ENCODE data around the gene OCRL.

Gene OCRL

DNA sequence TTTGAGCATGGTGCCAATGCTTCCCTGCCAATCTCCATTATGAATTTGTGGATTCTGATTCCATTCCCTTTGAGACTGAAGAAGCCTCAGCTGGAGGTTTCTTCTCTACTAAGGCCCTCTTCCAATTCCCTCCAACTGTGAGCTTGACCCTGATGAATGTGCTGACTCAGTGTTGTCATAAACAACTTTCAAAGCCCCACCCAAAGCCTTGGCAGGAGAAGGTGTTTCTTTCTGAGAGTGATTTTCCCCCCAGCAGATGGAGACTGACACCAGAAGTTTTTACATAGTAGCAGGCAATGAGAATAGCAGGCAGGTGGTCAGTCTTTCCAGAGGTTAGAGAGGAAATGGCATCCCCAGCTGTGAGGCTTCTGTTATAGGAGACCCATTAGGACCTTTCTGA, 53.1 kb downstream of the OCRL start:
- no peak overlapping the region for H3K27ac ChIP-seq (ENCODE audit: low read depth, low read length)
- H3F3A ChIP-seq (ENCODE audit: control insufficient read depth, insufficient read depth): no peaks in the 10 kb centered on the region
- peaks cover 8% of the 10 kb centered on the region for H3K4me1 ChIP-seq (ENCODE audit: control insufficient read depth, low read length)
- no peaks in the 10 kb centered on the region for H3K9me2 ChIP-seq (replicated peaks; ENCODE audit: control insufficient read depth, low read length)
- H3K4me2 ChIP-seq (ENCODE audit: low read length): no peak overlapping the region
- H3K27me3 ChIP-seq (ENCODE audit: control insufficient read depth, low read length): no peaks in the 10 kb centered on the region
- H3K4me3 ChIP-seq (ENCODE audit: low read length): no peak overlapping the region
- H3K79me2 ChIP-seq (ENCODE audit: control insufficient read depth, low read length): no peaks in the 10 kb centered on the region
- H3K36me3 ChIP-seq (ENCODE audit: control insufficient read depth, low read length): no peaks in the 10 kb centered on the region
- H3K9me3 ChIP-seq (ENCODE audit: control insufficient read depth, insufficient read depth, low read length): no peaks in the 10 kb centered on the region
- no peaks in the 10 kb centered on the region for H4K20me1 ChIP-seq (ENCODE audit: control insufficient read depth, insufficient read depth, low read depth, low read length)
- no peak for TF ChIP-seq EZH2phosphoT487 (IDR thresholded peaks at IDR 0.05; ENCODE audit: borderline replicate concordance, low read length)
- TF ChIP-seq, protein P1, sequence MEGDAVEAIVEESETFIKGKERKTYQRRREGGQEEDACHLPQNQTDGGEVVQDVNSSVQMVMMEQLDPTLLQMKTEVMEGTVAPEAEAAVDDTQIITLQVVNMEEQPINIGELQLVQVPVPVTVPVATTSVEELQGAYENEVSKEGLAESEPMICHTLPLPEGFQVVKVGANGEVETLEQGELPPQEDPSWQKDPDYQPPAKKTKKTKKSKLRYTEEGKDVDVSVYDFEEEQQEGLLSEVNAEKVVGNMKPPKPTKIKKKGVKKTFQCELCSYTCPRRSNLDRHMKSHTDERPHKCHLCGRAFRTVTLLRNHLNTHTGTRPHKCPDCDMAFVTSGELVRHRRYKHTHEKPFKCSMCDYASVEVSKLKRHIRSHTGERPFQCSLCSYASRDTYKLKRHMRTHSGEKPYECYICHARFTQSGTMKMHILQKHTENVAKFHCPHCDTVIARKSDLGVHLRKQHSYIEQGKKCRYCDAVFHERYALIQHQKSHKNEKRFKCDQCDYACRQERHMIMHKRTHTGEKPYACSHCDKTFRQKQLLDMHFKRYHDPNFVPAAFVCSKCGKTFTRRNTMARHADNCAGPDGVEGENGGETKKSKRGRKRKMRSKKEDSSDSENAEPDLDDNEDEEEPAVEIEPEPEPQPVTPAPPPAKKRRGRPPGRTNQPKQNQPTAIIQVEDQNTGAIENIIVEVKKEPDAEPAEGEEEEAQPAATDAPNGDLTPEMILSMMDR (IDR thresholded peaks at IDR 0.05; ENCODE audit: low read depth, low read length, poor library complexity, severe bottlenecking): no peak

DNA sequence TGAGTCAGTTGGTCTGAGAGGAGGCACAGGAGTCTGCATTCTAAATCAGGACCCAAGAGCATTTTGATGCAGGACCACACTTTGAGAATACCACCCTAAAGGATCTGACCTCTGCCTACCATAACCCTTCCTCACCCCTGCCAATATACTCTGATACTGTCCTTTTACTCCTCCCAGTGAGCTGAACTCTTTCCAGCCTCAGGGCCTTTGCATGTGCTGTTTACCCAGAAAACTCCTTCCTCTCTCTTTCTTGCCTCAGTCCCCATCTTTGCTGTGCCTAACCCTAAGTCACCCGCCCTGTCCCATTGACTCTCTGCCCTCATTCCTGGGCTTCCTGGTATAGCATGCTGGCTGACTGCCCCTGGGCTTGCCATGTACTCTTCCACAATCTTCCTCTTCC, 54.7 kb downstream of the OCRL start:
- no peak overlapping the region for H3K4me2 ChIP-seq (ENCODE audit: low read length)
- H3K9me2 ChIP-seq (replicated peaks; ENCODE audit: control insufficient read depth, low read length): no peaks in the 10 kb centered on the region
- no peaks in the 10 kb centered on the region for H3K36me3 ChIP-seq (ENCODE audit: control insufficient read depth, low read length)
- TF ChIP-seq, protein P1 (IDR thresholded peaks at IDR 0.05; ENCODE audit: low read depth, low read length, poor library complexity, severe bottlenecking): no peak
- no peak for TF ChIP-seq EZH2phosphoT487 (IDR thresholded peaks at IDR 0.05; ENCODE audit: borderline replicate concordance, low read length)
- no peaks in the 10 kb centered on the region for H3K79me2 ChIP-seq (ENCODE audit: control insufficient read depth, low read length)
- no peaks in the 10 kb centered on the region for H3K27me3 ChIP-seq (ENCODE audit: control insufficient read depth, low read length)
- H3K4me1 ChIP-seq (ENCODE audit: control insufficient read depth, low read length): peaks cover 8% of the 10 kb centered on the region
- no peak overlapping the region for H3K27ac ChIP-seq (ENCODE audit: low read depth, low read length)
- no peaks in the 10 kb centered on the region for H3K9me3 ChIP-seq (ENCODE audit: control insufficient read depth, insufficient read depth, low read length)
- H3K4me3 ChIP-seq (ENCODE audit: low read length): no peak overlapping the region
- H3F3A ChIP-seq (ENCODE audit: control insufficient read depth, insufficient read depth): no peaks in the 10 kb centered on the region
- H4K20me1 ChIP-seq (ENCODE audit: control insufficient read depth, insufficient read depth, low read depth, low read length): no peaks in the 10 kb centered on the region

DNA sequence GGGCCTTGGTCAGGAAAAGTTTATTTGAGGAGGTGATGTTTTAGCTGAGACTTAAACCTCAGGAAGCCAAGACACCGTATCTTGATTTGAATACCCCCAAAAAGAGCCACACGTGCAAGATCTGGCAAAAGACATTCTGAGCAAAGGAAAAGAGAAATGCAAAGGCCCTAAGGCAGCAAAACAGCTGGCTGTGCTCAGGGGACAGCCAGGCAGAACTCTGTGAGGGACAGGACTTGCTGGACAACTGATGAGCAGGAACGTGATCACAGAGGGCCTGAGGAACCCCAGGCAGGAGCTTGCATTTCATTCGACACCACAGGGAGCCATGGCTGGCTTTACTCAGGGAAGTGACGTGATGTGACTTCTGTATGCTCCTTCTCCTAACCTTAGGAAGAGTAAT, 56.0 kb downstream of the OCRL start:
- no peaks in the 10 kb centered on the region for H4K20me1 ChIP-seq (ENCODE audit: control insufficient read depth, insufficient read depth, low read depth, low read length)
- no peaks in the 10 kb centered on the region for H3K36me3 ChIP-seq (ENCODE audit: control insufficient read depth, low read length)
- H3K27ac ChIP-seq (ENCODE audit: low read depth, low read length): no peak overlapping the region
- 0 out of 2 replicates have a peak overlapping the region, but pooled peaks have one; percentile 24 for H3K4me2 ChIP-seq (ENCODE audit: low read length)
- H3K27me3 ChIP-seq (ENCODE audit: control insufficient read depth, low read length): no peaks in the 10 kb centered on the region
- no peaks in the 10 kb centered on the region for H3K79me2 ChIP-seq (ENCODE audit: control insufficient read depth, low read length)
- no peaks in the 10 kb centered on the region for H3F3A ChIP-seq (ENCODE audit: control insufficient read depth, insufficient read depth)
- H3K4me1 ChIP-seq (ENCODE audit: control insufficient read depth, low read length): peaks cover 8% of the 10 kb centered on the region
- TF ChIP-seq, protein P1 (IDR thresholded peaks at IDR 0.05; ENCODE audit: low read depth, low read length, poor library complexity, severe bottlenecking): no peak
- TF ChIP-seq EZH2phosphoT487 (IDR thresholded peaks at IDR 0.05; ENCODE audit: borderline replicate concordance, low read length): no peak
- H3K9me2 ChIP-seq (replicated peaks; ENCODE audit: control insufficient read depth, low read length): no peaks in the 10 kb centered on the region
- H3K9me3 ChIP-seq (ENCODE audit: control insufficient read depth, insufficient read depth, low read length): no peaks in the 10 kb centered on the region
- H3K4me3 ChIP-seq (ENCODE audit: low read length): no peak overlapping the region

DNA sequence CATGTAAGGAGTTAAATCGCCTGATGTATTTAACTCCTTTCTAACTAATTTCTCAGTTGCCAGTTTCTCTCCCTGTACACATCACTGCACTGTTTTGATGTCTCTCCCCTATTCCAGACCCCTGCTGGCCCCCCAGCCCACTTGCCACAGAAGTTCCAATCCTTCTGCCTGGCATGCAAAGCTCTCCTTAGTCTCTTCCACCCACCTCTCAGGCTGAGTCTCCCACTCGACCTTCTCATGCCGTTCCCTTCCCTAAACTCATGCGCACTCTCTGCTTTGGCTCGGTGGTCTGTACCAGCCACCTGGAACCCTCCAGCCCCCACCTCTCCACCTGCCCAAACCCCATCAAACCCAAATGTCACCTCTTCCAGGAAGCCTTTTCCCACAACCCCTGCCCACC, 57.8 kb downstream of the OCRL start:
- Histone ChIP-seq H3K27me3 (ENCODE audit: control insufficient read depth, low read length) (no peaks in the 10 kb centered on the region), H3K27ac (ENCODE audit: low read depth, low read length) (no peak overlapping the region), H3K4me3 (ENCODE audit: low read length) (no peak overlapping the region), H3K9me2 (replicated peaks; ENCODE audit: control insufficient read depth, low read length) (no peaks in the 10 kb centered on the region), H3K79me2 (ENCODE audit: control insufficient read depth, low read length) (no peaks in the 10 kb centered on the region), H3F3A (ENCODE audit: control insufficient read depth, insufficient read depth) (no peaks in the 10 kb centered on the region), H3K4me2 (ENCODE audit: low read length) (no peak overlapping the region), H4K20me1 (ENCODE audit: control insufficient read depth, insufficient read depth, low read depth, low read length) (no peaks in the 10 kb centered on the region), H3K9me3 (ENCODE audit: control insufficient read depth, insufficient read depth, low read length) (no peaks in the 10 kb centered on the region), H3K4me1 (ENCODE audit: control insufficient read depth, low read length) (peaks cover 12% of the 10 kb centered on the region), H3K36me3 (ENCODE audit: control insufficient read depth, low read length) (no peaks in the 10 kb centered on the region)
- TF ChIP-seq EZH2phosphoT487 (IDR thresholded peaks at IDR 0.05; ENCODE audit: borderline replicate concordance, low read length): no peak
- TF ChIP-seq, protein P1 (IDR thresholded peaks at IDR 0.05; ENCODE audit: low read depth, low read length, poor library complexity, severe bottlenecking): no peak

Data from DOHH2 (cell line).